Mesendoderm (in vitro differentiated cells): Measurements from ENCODE around the gene KRT222.

Experiments used
- DNase-seq: peaks from one replicate; pipeline ENCODE4 v3.0.0; 2013
- H2AK5ac ChIP-seq: 2 replicates; pipeline ENCODE4 v1.6.1; 2013; ENCODE audit warnings: low read length, inconsistent platforms
- H2BK120ac ChIP-seq: 2 replicates; pipeline ENCODE4 v1.6.1; 2013; ENCODE audit warnings: low read depth, mild to moderate bottlenecking, low read length, moderate library complexity, mixed read lengths
- H2BK15ac ChIP-seq: replicated peaks from 2 replicates; pipeline ENCODE4 v1.6.1; 2013; ENCODE audit warnings: low read depth, mild to moderate bottlenecking, moderate library complexity
- H2BK5ac ChIP-seq: 2 replicates; pipeline ENCODE4 v1.6.1; 2013; ENCODE audit warnings: low read length, inconsistent platforms
- H3K18ac ChIP-seq: 2 replicates; pipeline ENCODE4 v1.6.1; 2013; ENCODE audit warnings: mild to moderate bottlenecking, low read length, mixed read lengths
- H3K23ac ChIP-seq: one replicate; pipeline ENCODE4 v1.6.1; 2013; ENCODE audit warnings: low read length
- H3K27ac ChIP-seq: 2 replicates; pipeline ENCODE4 v1.5.1; 2013; ENCODE audit warnings: low read depth, mild to moderate bottlenecking, inconsistent platforms, low read length, moderate library complexity
- H3K27me3 ChIP-seq: 2 replicates; pipeline ENCODE4 v1.6.1; 2013; ENCODE audit warnings: low read length, control low read depth, mild to moderate bottlenecking, inconsistent platforms; ENCODE audit not compliant: insufficient read depth, poor library complexity
- H3K36me3 ChIP-seq: 2 replicates; pipeline ENCODE4 v1.6.1; 2013; ENCODE audit warnings: low read length, inconsistent platforms; ENCODE audit not compliant: control insufficient read depth, insufficient read depth
- H3K4ac ChIP-seq: one replicate; pipeline ENCODE4 v1.6.1; 2013; ENCODE audit warnings: low read depth, mild to moderate bottlenecking, low read length, moderate library complexity
- H3K4me1 ChIP-seq: 2 replicates; pipeline ENCODE4 v1.6.1; 2013; ENCODE audit warnings: low read depth, low read length, inconsistent platforms; ENCODE audit not compliant: control insufficient read depth
- H3K4me2 ChIP-seq: 2 replicates; pipeline ENCODE4 v1.6.1; 2013; ENCODE audit warnings: low read length
- H3K4me3 ChIP-seq: 2 replicates; pipeline ENCODE4 v1.5.1; 2013; ENCODE audit warnings: mild to moderate bottlenecking, low read length
- H3K56ac ChIP-seq: one replicate; pipeline ENCODE4 v1.6.1; 2013; ENCODE audit warnings: low read length
- H3K79me1 ChIP-seq: 2 replicates; pipeline ENCODE4 v1.6.1; 2013; ENCODE audit warnings: low read length, inconsistent platforms
- H3K79me2 ChIP-seq: 2 replicates; pipeline ENCODE4 v1.6.1; 2013; ENCODE audit warnings: mild to moderate bottlenecking, low read length; ENCODE audit not compliant: control insufficient read depth, insufficient read depth
- H3K9ac ChIP-seq: 2 replicates; pipeline ENCODE4 v1.6.1; 2013; ENCODE audit warnings: low read length, inconsistent platforms
- H4K5ac ChIP-seq: one replicate; pipeline ENCODE4 v1.6.1; 2013; ENCODE audit warnings: low read length
- H4K8ac ChIP-seq: one replicate; pipeline ENCODE4 v1.6.1; 2013; ENCODE audit warnings: low read depth, mild to moderate bottlenecking, control low read depth, low read length, moderate library complexity
- WGBS: extraction: QIAGEN DNeasy Blood & Tissue Kit; methylation state at CpG from one replicate; pipeline ENCODE4 v1.1.7; 2013; ENCODE audit warnings: low lambda C conversion rate, missing lambda C conversion rate; ENCODE audit not compliant: insufficient coverage; ENCODE audit errors: extremely low coverage; 5-methylcytosine and 5-hydroxymethylcytosine counted together

KRT222 gene

GRCh38 chr17:40618754-40619625 is 46.0 kb downstream of the KRT222 start:
- WGBS, result no CpG with 5 or more reads among the region's 16 CpGs

GRCh38 chr17:40617678-40618240 is 47.2 kb downstream of the KRT222 start:
- peak; percentile 28 for DNase-seq
- no peak overlapping the region for H3K4me3 ChIP-seq
- no peak overlapping the region for H3K56ac ChIP-seq
- no peak overlapping the region for H2BK120ac ChIP-seq
- H3K27ac ChIP-seq, result no peak overlapping the region
- no peak overlapping the region for H3K23ac ChIP-seq
- WGBS, result no CpG with 5 or more reads among the region's 11 CpGs
- no peaks in the 10 kb centered on the region for H3K79me1 ChIP-seq
- H2AK5ac ChIP-seq, result no peak overlapping the region
- H2BK5ac ChIP-seq, result no peak overlapping the region
- no peak overlapping the region for H4K8ac ChIP-seq
- no peaks in the 10 kb centered on the region for H3K36me3 ChIP-seq
- no peaks in the 10 kb centered on the region for H3K27me3 ChIP-seq
- no peak overlapping the region for H3K18ac ChIP-seq
- H3K4ac ChIP-seq, result no peak overlapping the region
- H3K4me2 ChIP-seq, result no peak overlapping the region
- H3K9ac ChIP-seq, result no peak overlapping the region
- H2BK15ac ChIP-seq, result no peak overlapping the region
- no peaks in the 10 kb centered on the region for H3K79me2 ChIP-seq
- peaks cover 2% of the 10 kb centered on the region for H3K4me1 ChIP-seq
- no peak overlapping the region for H4K5ac ChIP-seq

More at GRCh38 chr17:40618754-40619625, 46.0 kb downstream of the KRT222 start:
- H3K79me2 ChIP-seq, result no peaks in the 10 kb centered on the region
- H3K27me3 ChIP-seq, result no peaks in the 10 kb centered on the region
- no peak for DNase-seq
- H3K27ac ChIP-seq, result no peak overlapping the region
- H3K23ac ChIP-seq, result no peak overlapping the region
- no peak overlapping the region for H3K4me3 ChIP-seq
- H3K56ac ChIP-seq, result no peak overlapping the region
- H3K9ac ChIP-seq, result no peak overlapping the region
- no peaks in the 10 kb centered on the region for H3K36me3 ChIP-seq
- H2BK120ac ChIP-seq, result no peak overlapping the region
- peaks cover 2% of the 10 kb centered on the region for H3K4me1 ChIP-seq
- no peak overlapping the region for H2BK15ac ChIP-seq
- H2BK5ac ChIP-seq, result no peak overlapping the region
- H3K4me2 ChIP-seq, result no peak overlapping the region
- H4K5ac ChIP-seq, result no peak overlapping the region
- no peak overlapping the region for H3K18ac ChIP-seq
- no peak overlapping the region for H2AK5ac ChIP-seq
- no peaks in the 10 kb centered on the region for H3K79me1 ChIP-seq
- no peak overlapping the region for H4K8ac ChIP-seq
- H3K4ac ChIP-seq, result no peak overlapping the region

- H3K4me3 ChIP-seq, result no peak overlapping the region
- H3K56ac ChIP-seq, result no peak overlapping the region
- no peak overlapping the region for H3K18ac ChIP-seq
- no peak overlapping the region for H3K23ac ChIP-seq
- no peaks in the 10 kb centered on the region for H3K27me3 ChIP-seq
- no peak overlapping the region for H3K9ac ChIP-seq
- no CpG with 5 or more reads among the region's 3 CpGs for WGBS
- no peak overlapping the region for H3K4me2 ChIP-seq
- H4K5ac ChIP-seq, result no peak overlapping the region
- no peaks in the 10 kb centered on the region for H3K79me1 ChIP-seq
- no peaks in the 10 kb centered on the region for H3K79me2 ChIP-seq
- no peak overlapping the region for H3K4ac ChIP-seq
- H3K4me1 ChIP-seq, result peaks cover 2% of the 10 kb centered on the region
- no peak overlapping the region for H4K8ac ChIP-seq
- no peak overlapping the region for H3K27ac ChIP-seq
- H2BK120ac ChIP-seq, result no peak overlapping the region
- no peaks in the 10 kb centered on the region for H3K36me3 ChIP-seq
- DNase-seq, result no peak
- no peak overlapping the region for H2AK5ac ChIP-seq
- no peak overlapping the region for H2BK5ac ChIP-seq
- H2BK15ac ChIP-seq, result no peak overlapping the region
These were observed 48.4 kb downstream of the KRT222 start for GRCh38 chr17:40616592-40616991.

DNA sequence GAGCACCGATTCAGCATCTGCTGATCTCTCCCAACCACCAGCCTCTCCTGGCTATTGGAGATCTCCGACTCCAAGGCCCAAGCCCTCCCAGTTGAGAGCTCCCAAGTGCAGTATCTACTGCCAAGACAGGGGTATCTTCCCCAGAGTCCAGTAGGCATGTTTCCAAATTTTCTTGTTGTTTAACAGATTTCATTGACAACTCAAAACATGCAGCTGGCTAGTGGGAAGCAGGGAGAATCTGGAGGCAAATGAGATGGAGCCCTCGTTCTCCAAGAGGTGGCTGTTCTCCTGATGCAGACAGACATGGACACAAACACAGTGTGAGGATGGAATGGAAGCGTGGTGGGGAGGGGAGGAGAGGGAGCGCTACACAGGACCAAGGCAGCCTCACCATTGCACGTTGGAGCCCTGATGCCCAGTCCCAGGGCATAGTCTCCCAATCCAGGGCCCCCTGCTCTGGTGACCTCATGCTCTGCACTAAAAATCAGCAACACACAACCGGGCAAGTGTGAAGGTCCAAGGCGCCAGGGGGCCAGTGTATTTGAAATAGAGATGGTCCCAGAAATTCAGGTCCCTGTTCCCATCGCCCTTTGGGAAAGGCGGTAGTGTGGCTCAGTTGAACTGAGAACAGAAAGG is 49.0 kb downstream of the KRT222 start:
- no peak for DNase-seq
- Histone ChIP-seq H3K36me3 (no peaks in the 10 kb centered on the region), H3K18ac (no peak overlapping the region), H3K27me3 (no peaks in the 10 kb centered on the region), H3K23ac (no peak overlapping the region), H3K79me2 (no peaks in the 10 kb centered on the region), H2AK5ac (peak overlapping the region; percentile 71), H3K4ac (no peak overlapping the region), H3K27ac (no peak overlapping the region), H2BK120ac (no peak overlapping the region), H3K79me1 (no peaks in the 10 kb centered on the region), H4K5ac (no peak overlapping the region), H3K4me1 (peaks cover 2% of the 10 kb centered on the region), H2BK15ac (no peak overlapping the region), H3K4me3 (no peak overlapping the region), H3K4me2 (no peak overlapping the region), H2BK5ac (no peak overlapping the region), H3K9ac (no peak overlapping the region), H4K8ac (no peak overlapping the region), H3K56ac (no peak overlapping the region)
- WGBS, result no CpG with 5 or more reads among the region's 10 CpGs

- Histone ChIP-seq H4K5ac (no peak overlapping the region), H3K27ac (no peak overlapping the region), H3K27me3 (no peaks in the 10 kb centered on the region), H3K79me2 (no peaks in the 10 kb centered on the region), H3K4me2 (no peak overlapping the region), H3K56ac (peak overlapping the region; percentile 34), H4K8ac (no peak overlapping the region), H2AK5ac (no peak overlapping the region), H3K23ac (no peak overlapping the region), H3K36me3 (no peaks in the 10 kb centered on the region), H3K4me3 (no peak overlapping the region), H3K9ac (peak overlapping the region; percentile 10), H2BK15ac (no peak overlapping the region), H3K18ac (no peak overlapping the region), H2BK5ac (no peak overlapping the region), H3K4ac (no peak overlapping the region), H3K79me1 (no peaks in the 10 kb centered on the region), H2BK120ac (no peak overlapping the region), H3K4me1 (peaks cover 2% of the 10 kb centered on the region)
- DNase-seq, result peak; percentile 92
- no CpG with 5 or more reads among the region's 7 CpGs for WGBS
These were observed 49.7 kb downstream of the KRT222 start for GRCh38 chr17:40615068-40615840.
